ENCODE results near the gene NTSR1.

NTSR1 gene

GRCh38 chr20:62770916-62771315, 62.3 kb downstream of the NTSR1 start:
- H3K27ac ChIP-seq, result no peak overlapping the region
- TF ChIP-seq ZFX (IDR thresholded peaks at IDR 0.05; ENCODE audit: borderline replicate concordance) (no peak), CTCF (IDR thresholded peaks at IDR 0.05) (no peak)

GRCh38 chr20:62771396-62772102, 62.9 kb downstream of the NTSR1 start:
- TF ChIP-seq ZFX (IDR thresholded peaks at IDR 0.05; ENCODE audit: borderline replicate concordance) (no peak), CTCF (IDR thresholded peaks at IDR 0.05) (no peak)

GRCh38 chr20:62772103-62772611, 63.5 kb downstream of the NTSR1 start:
- no peak overlapping the region for H3K27ac ChIP-seq
- TF ChIP-seq ZFX (IDR thresholded peaks at IDR 0.05; ENCODE audit: borderline replicate concordance), result no peak
- no peak for TF ChIP-seq CTCF (IDR thresholded peaks at IDR 0.05)

More at GRCh38 chr20:62771396-62772102, 62.9 kb downstream of the NTSR1 start:
- H3K27ac ChIP-seq, result no peak overlapping the region

GRCh38 chr20:62772619-62772989, 64.0 kb downstream of the NTSR1 start:
- H3K27ac ChIP-seq, result no peak overlapping the region

GRCh38 chr20:62772990-62773844, 64.6 kb downstream of the NTSR1 start:
- TF ChIP-seq CTCF (IDR thresholded peaks at IDR 0.05) (no peak), ZFX (IDR thresholded peaks at IDR 0.05; ENCODE audit: borderline replicate concordance) (no peak)
- no peak overlapping the region for H3K27ac ChIP-seq

More at GRCh38 chr20:62772619-62772989, 64.0 kb downstream of the NTSR1 start:
- TF ChIP-seq CTCF (IDR thresholded peaks at IDR 0.05), result no peak
- no peak for TF ChIP-seq ZFX (IDR thresholded peaks at IDR 0.05; ENCODE audit: borderline replicate concordance)

- H3K27ac ChIP-seq, result no peak overlapping the region
- TF ChIP-seq CTCF (IDR thresholded peaks at IDR 0.05), result no peak
- no peak for TF ChIP-seq ZFX (IDR thresholded peaks at IDR 0.05; ENCODE audit: borderline replicate concordance)
Measured at GRCh38 chr20:62773845-62774714, 65.4 kb downstream of the NTSR1 start.
